Right lobe of liver (tissue), 6 donors: Measurements from ENCODE around the gene KRTAP10-1. TPM values are rescaled to one million over a fixed set of nuclear protein-coding genes. Genes with fewer than 3 reads are reported as not detected.

Source experiments
- ATAC-seq, 4 donors: fragments of 200-7000 bp; cut with Tn5 transposase; one replicate each; pipeline ENCODE4 v1.9.1; 2020; ENCODE audit warnings: mild to moderate bottlenecking in 4 of 4, moderate library complexity in 4 of 4
- DNase-seq, 3 donors: peaks; one replicate each; pipeline ENCODE4 v3.0.0-alpha.2; 2020
- H3K27ac ChIP-seq, 3 donors: fragments of 200-600 bp; one replicate each; pipeline ENCODE4 v1.8.0; 2022
- H3K27me3 ChIP-seq, 2 donors: fragments of 200-600 bp; one replicate each; pipeline ENCODE4 v1.8.0; 2022
- H3K36me3 ChIP-seq, 4 donors: fragments of 200-600 bp; sonication (generic) in 1 of 4; one replicate each; pipeline versions ENCODE4 v1.5.1 to v1.8.0; 2017 to 2022; ENCODE audit warnings: control low read depth in 1 of 4
- H3K4me1 ChIP-seq, 4 donors: fragments of 200-600 bp; sonication (generic) in 1 of 4; one replicate each; pipeline versions ENCODE4 v1.5.1 to v1.8.0; 2017 to 2022; ENCODE audit warnings: control low read depth in 1 of 4
- H3K4me3 ChIP-seq, 3 donors: fragments of 200-600 bp; one replicate each; pipeline ENCODE4 v1.8.0; 2022
- H3K9me3 ChIP-seq, 4 donors: fragments of 200-600 bp; sonication (generic) in 1 of 4; one replicate each; pipeline versions ENCODE4 v1.5.1 to v1.8.0; 2017 to 2022; ENCODE audit warnings: control low read depth in 1 of 4
- POLR2A ChIP-seq: fragments of 450-650 bp; IDR thresholded peaks from one replicate; pipeline ENCODE4 v1.6.1; 2017; ENCODE audit warnings: antibody characterized with exemption, mild to moderate bottlenecking
- WGBS: methylation state at CpG from one replicate; pipeline ENCODE4 v1.1.6; 2018; ENCODE audit warnings: low coverage, low lambda C conversion rate; ENCODE audit not compliant: insufficient coverage; ENCODE audit errors: missing lambda C conversion rate; 5-methylcytosine and 5-hydroxymethylcytosine counted together
- intact Hi-C, 2 donors: fragments of 100-400 bp; cut with DNase I; formaldehyde crosslinking; loops; one replicate each; pipeline versions ENCODE4 v1.11.2 to v1.14.1; 2022
- total RNA-seq, 6 experiments: library from RNA; depleted of rRNA in 2 of 6; stranded (reverse); fragments of >200 nt in 2 of 6; fragmentation: NEBNext Ultra II Directional in 3 of 6; extraction: Animal tissue kit (Norgen Biotek cat#: 25700) in 3 of 6; gene quantifications; one replicate each; pipeline versions ENCODE4 v1.1.0 to v1.2.4, GENCODE V29; 2016 to 2023
- TF ChIP-seq, protein P1 (sequence below), 4 donors: fragments of 200-600 bp in 3 of 4; fragments of 450-650 bp in 1 of 4; IDR thresholded peaks; one replicate each; pipeline versions ENCODE4 v1.5.1 to v1.8.0; 2016 to 2022; ENCODE audit warnings: antibody characterized with exemption in 4 of 4, mild to moderate bottlenecking in 2 of 4
- donor health status: DM: no; HTN: yes; CAD: no.
- donor health status: DM: no; HTN: no; CAD: no.
- donor health status: DM: no; HTN: no; CAD: no.
- donor health status: DM: no; HTN: yes; CAD: no.
- donor health status: DM: no; HTN: yes; CAD: no.

Gene KRTAP10-1
- total RNA-seq, 6 experiments from 2014 or later, result not detected

DNA sequence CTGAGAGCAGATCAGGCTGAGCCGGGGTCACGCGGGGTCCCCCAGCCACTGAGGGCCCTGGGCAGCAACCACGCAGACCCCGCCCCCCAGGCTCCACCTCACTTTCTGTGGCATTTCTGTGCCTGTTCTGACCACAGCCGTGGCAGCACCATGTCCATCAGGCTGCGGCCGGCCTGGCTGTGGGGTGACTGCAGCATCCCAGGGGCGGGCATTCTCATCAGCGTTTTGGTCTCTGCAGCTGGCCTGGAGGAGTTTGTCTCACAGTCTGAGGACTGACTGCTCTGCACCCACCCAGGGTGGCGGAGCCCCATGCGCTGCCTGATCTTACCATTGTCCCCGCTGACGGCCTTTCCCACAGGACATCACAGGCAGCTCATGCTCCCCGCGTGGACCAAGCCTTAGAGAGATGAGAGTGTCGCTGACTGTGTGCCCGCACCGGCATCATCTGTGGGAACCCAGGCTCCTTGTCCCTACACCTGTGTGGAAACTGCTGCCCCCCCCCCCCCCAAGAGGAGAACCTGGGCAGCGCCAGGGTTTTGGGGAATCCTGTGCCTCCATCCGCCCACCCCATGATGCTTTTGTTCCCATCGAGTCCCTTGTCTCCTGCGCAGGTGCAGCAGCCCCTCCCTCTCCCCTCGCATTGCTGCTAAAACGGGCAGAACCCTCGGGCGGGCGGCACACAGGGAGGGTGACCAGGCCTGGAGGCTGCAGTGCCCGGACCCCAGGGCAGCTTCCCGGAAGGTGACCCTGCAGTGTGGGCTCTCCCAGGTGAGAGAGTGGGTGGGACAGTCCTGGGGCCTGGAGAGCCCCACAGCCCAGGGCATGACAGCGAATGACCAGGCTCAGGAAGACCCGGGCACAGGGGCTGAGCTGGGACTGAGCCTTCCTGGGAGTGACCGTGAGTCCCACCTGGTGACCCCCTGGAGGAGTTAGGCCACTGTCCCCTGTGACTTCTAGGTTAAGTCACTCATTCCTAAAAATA is 1.8 kb downstream of the KRTAP10-1 start:
- Histone ChIP-seq H3K9me3 (no peaks in the 10 kb centered on the region), H3K27me3 (no peaks in the 10 kb centered on the region), H3K4me3 (no peak overlapping the region), H3K4me1 (no peaks in the 10 kb centered on the region), H3K36me3 (no peaks in the 10 kb centered on the region), H3K27ac (no peak overlapping the region)
- ATAC-seq, result peak in 1 of 4 donors; percentile 21
- TF ChIP-seq, protein P1, sequence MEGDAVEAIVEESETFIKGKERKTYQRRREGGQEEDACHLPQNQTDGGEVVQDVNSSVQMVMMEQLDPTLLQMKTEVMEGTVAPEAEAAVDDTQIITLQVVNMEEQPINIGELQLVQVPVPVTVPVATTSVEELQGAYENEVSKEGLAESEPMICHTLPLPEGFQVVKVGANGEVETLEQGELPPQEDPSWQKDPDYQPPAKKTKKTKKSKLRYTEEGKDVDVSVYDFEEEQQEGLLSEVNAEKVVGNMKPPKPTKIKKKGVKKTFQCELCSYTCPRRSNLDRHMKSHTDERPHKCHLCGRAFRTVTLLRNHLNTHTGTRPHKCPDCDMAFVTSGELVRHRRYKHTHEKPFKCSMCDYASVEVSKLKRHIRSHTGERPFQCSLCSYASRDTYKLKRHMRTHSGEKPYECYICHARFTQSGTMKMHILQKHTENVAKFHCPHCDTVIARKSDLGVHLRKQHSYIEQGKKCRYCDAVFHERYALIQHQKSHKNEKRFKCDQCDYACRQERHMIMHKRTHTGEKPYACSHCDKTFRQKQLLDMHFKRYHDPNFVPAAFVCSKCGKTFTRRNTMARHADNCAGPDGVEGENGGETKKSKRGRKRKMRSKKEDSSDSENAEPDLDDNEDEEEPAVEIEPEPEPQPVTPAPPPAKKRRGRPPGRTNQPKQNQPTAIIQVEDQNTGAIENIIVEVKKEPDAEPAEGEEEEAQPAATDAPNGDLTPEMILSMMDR (IDR thresholded peaks at IDR 0.05), result no peak
- no peak for TF ChIP-seq POLR2A
- peak in 1 of 3 donors; percentile 43 for DNase-seq
- intact Hi-C loops, result no loop called here
- 84% methylated on average over 7 of the region's 33 CpGs for WGBS

- Histone ChIP-seq H3K36me3 (no peaks in the 10 kb centered on the region), H3K27me3 (no peaks in the 10 kb centered on the region), H3K9me3 (no peaks in the 10 kb centered on the region), H3K4me3 (no peak overlapping the region), H3K4me1 (no peaks in the 10 kb centered on the region), H3K27ac (no peak overlapping the region)
- intact Hi-C loops, result no loop called here
- TF ChIP-seq POLR2A, result no peak
- TF ChIP-seq, protein P1 (IDR thresholded peaks at IDR 0.05), result no peak
- DNase-seq, result peak in 1 of 3 donors; percentile 18
- WGBS, result 56% methylated on average over 4 of the region's 7 CpGs
- no peak for ATAC-seq
Observed at GRCh38 chr21:44535963-44536362, 4.0 kb downstream of the KRTAP10-1 start.

- Histone ChIP-seq H3K4me1 (no peaks in the 10 kb centered on the region), H3K9me3 (no peaks in the 10 kb centered on the region), H3K4me3 (no peak overlapping the region), H3K27me3 (no peaks in the 10 kb centered on the region), H3K36me3 (no peaks in the 10 kb centered on the region), H3K27ac (no peak overlapping the region)
- WGBS, result 95% methylated on average over 6 of the region's 6 CpGs
- no peak for ATAC-seq
- intact Hi-C loops, result no loop called here
- DNase-seq, result peak in 1 of 3 donors; percentile 8
- TF ChIP-seq POLR2A, result no peak
- TF ChIP-seq, protein P1 (IDR thresholded peaks at IDR 0.05), result no peak
Observed at GRCh38 chr21:44534688-44535087, 5.3 kb downstream of the KRTAP10-1 start.

GRCh38 chr21:44533891-44534627 is 5.9 kb downstream of the KRTAP10-1 start:
- DNase-seq (peak in 1 of 3 donors; percentile 32), ATAC-seq (no peak)
- TF ChIP-seq, protein P1 (IDR thresholded peaks at IDR 0.05), result no peak
- TF ChIP-seq POLR2A, result no peak
- Histone ChIP-seq H3K9me3 (no peaks in the 10 kb centered on the region), H3K27me3 (no peaks in the 10 kb centered on the region), H3K4me1 (no peaks in the 10 kb centered on the region), H3K36me3 (no peaks in the 10 kb centered on the region), H3K4me3 (no peak overlapping the region), H3K27ac (no peak overlapping the region)
- 83% methylated on average over 19 of the region's 21 CpGs for WGBS
- intact Hi-C loops, result no loop called here
